HEK293 (cell line): Measurements from ENCODE around the gene VEGFB.

Experiments
- CTCF ChIA-PET: fragments of 350-600 bp; formaldehyde crosslinking; extraction: SDS; loops from one replicate; lab custom pipeline; 2021; ENCODE audit warnings: antibody characterized with exemption; lab: Yijun Ruan, JAX
- POLR2A ChIA-PET: fragments of 300-600 bp; formaldehyde crosslinking; extraction: SDS; loops from one replicate; lab custom pipeline; 2020; ENCODE audit warnings: antibody characterized with exemption, inconsistent platforms; lab: Yijun Ruan, JAX
- H3K27ac ChIP-seq: fragments of 200-500 bp; sonication (Bioruptor generic); 2 replicates; pipeline ENCODE4 v1.5.1; 2014; ENCODE audit warnings: low read depth, low read length, control low read depth, inconsistent platforms; ENCODE audit errors: extremely low read depth
- H3K36me3 ChIP-seq, 2 experiments: fragments of 200-500 bp in 1 of 2; sonication (Bioruptor generic) in 1 of 2; 1 replicate in 1 of 2; 2 replicates in 1 of 2; pipeline ENCODE4 v1.5.1; 2014 to 2017; ENCODE audit warnings: inconsistent platforms in 2 of 2, low read length in 2 of 2; ENCODE audit not compliant: control insufficient read depth in 2 of 2, insufficient read depth in 1 of 2
- H3K4me1 ChIP-seq: fragments of 200-500 bp; sonication (Bioruptor generic); 2 replicates; pipeline ENCODE4 v1.5.1; 2014; ENCODE audit warnings: mild to moderate bottlenecking, low read length, inconsistent platforms; ENCODE audit not compliant: control insufficient read depth, insufficient read depth
- H3K4me3 ChIP-seq: 2 replicates; pipeline ENCODE4 v1.5.1; 2011; ENCODE audit warnings: low read depth, mild to moderate bottlenecking, control low read depth, low read length, moderate library complexity
- H3K9me3 ChIP-seq: fragments of 200-500 bp; sonication (Bioruptor generic); 2 replicates; pipeline ENCODE4 v1.5.1; 2014; ENCODE audit warnings: low read depth, low read length, inconsistent platforms; ENCODE audit not compliant: control insufficient read depth, insufficient read depth
- GLIS1 ChIP-seq: fragments of 450-650 bp; formaldehyde crosslinking; IDR thresholded peaks from 2 replicates; pipeline ENCODE4 v1.5.1; 2016; ENCODE audit warnings: missing biosample characterization, missing genetic modification characterization
- GLIS2 ChIP-seq: fragments of 450-650 bp; formaldehyde crosslinking; IDR thresholded peaks from 2 replicates; pipeline ENCODE4 v1.5.1; 2016; ENCODE audit warnings: missing biosample characterization, missing genetic modification characterization
- KLF9 ChIP-seq: fragments of 450-650 bp; formaldehyde crosslinking; IDR thresholded peaks from 2 replicates; pipeline ENCODE4 v1.5.1; 2016; ENCODE audit warnings: missing biosample characterization, missing genetic modification characterization, low read depth
- SP2 ChIP-seq: fragments of 450-650 bp; formaldehyde crosslinking; IDR thresholded peaks from 2 replicates; pipeline ENCODE4 v1.5.1; 2016; ENCODE audit warnings: missing biosample characterization, missing genetic modification characterization
- SP3 ChIP-seq: fragments of 450-650 bp; formaldehyde crosslinking; IDR thresholded peaks from 2 replicates; pipeline ENCODE4 v1.5.1; 2016; ENCODE audit warnings: missing biosample characterization, missing genetic modification characterization
- TRIM28 ChIP-seq: IDR thresholded peaks from 2 replicates; pipeline ENCODE4 v1.6.1; 2011; ENCODE audit warnings: low read length, control low read depth, borderline replicate concordance
- ZBTB21 ChIP-seq: fragments of 450-650 bp; formaldehyde crosslinking; IDR thresholded peaks from 2 replicates; pipeline ENCODE4 v1.5.1; 2017; ENCODE audit warnings: missing biosample characterization, missing genetic modification characterization
- ZBTB8A ChIP-seq: fragments of 450-650 bp; formaldehyde crosslinking; IDR thresholded peaks from 2 replicates; pipeline ENCODE4 v1.5.1; 2016; ENCODE audit warnings: missing biosample characterization, missing genetic modification characterization
- ZIC2 ChIP-seq: fragments of 450-650 bp; formaldehyde crosslinking; IDR thresholded peaks from 2 replicates; pipeline ENCODE4 v1.5.1; 2016; ENCODE audit warnings: missing biosample characterization, missing genetic modification characterization
- ZNF114 ChIP-seq: fragments of 450-650 bp; formaldehyde crosslinking; IDR thresholded peaks from 2 replicates; pipeline ENCODE4 v1.5.0; 2017; ENCODE audit warnings: missing biosample characterization, missing genetic modification characterization
- ZNF132 ChIP-seq: fragments of 450-650 bp; formaldehyde crosslinking; IDR thresholded peaks from 2 replicates; pipeline ENCODE4 v1.5.1; 2017; ENCODE audit warnings: missing biosample characterization, missing genetic modification characterization, borderline replicate concordance
- ZNF157 ChIP-seq: fragments of 450-650 bp; formaldehyde crosslinking; IDR thresholded peaks from 2 replicates; pipeline ENCODE4 v1.5.1; 2016; ENCODE audit warnings: missing biosample characterization, missing genetic modification characterization
- ZNF174 ChIP-seq: fragments of 450-650 bp; formaldehyde crosslinking; IDR thresholded peaks from 2 replicates; pipeline ENCODE4 v1.5.0; 2017; ENCODE audit warnings: missing biosample characterization, mild to moderate bottlenecking, missing genetic modification characterization
- ZNF175 ChIP-seq: fragments of 450-650 bp; formaldehyde crosslinking; IDR thresholded peaks from 2 replicates; pipeline ENCODE4 v1.5.1; 2016; ENCODE audit warnings: missing biosample characterization, missing genetic modification characterization
- ZNF341 ChIP-seq: fragments of 450-650 bp; formaldehyde crosslinking; IDR thresholded peaks from 2 replicates; pipeline ENCODE4; 2016; ENCODE audit warnings: low read depth, missing biosample characterization, missing genetic modification characterization
- ZNF366 ChIP-seq: fragments of 450-650 bp; formaldehyde crosslinking; conservative IDR thresholded peaks from 2 replicates; pipeline ENCODE4 v1.5.1; 2016; ENCODE audit warnings: missing biosample characterization, missing genetic modification characterization
- ZNF423 ChIP-seq: fragments of 450-650 bp; formaldehyde crosslinking; IDR thresholded peaks from 2 replicates; pipeline ENCODE4 v1.5.1; 2016; ENCODE audit warnings: missing biosample characterization, missing genetic modification characterization
- ZNF549 ChIP-seq: fragments of 450-650 bp; IDR thresholded peaks from 2 replicates; pipeline ENCODE4 v1.5.1; 2018; ENCODE audit warnings: missing biosample characterization, missing genetic modification characterization, mild to moderate bottlenecking, inconsistent platforms, moderate library complexity
- ZNF670 ChIP-seq: fragments of 450-650 bp; formaldehyde crosslinking; IDR thresholded peaks from 2 replicates; pipeline ENCODE4 v1.5.1; 2016; ENCODE audit warnings: missing biosample characterization, missing genetic modification characterization, low read depth
- ZNF707 ChIP-seq: fragments of 450-650 bp; formaldehyde crosslinking; IDR thresholded peaks from 2 replicates; pipeline ENCODE4 v1.5.1; 2016; ENCODE audit warnings: missing biosample characterization, missing genetic modification characterization
- ZNF747 ChIP-seq: fragments of 450-650 bp; formaldehyde crosslinking; IDR thresholded peaks from 2 replicates; pipeline ENCODE4 v1.5.1; 2016; ENCODE audit warnings: missing biosample characterization, missing genetic modification characterization
- ZNF76 ChIP-seq: fragments of 450-650 bp; formaldehyde crosslinking; IDR thresholded peaks from 2 replicates; pipeline ENCODE4; 2016; ENCODE audit warnings: low read depth, missing biosample characterization, missing genetic modification characterization, borderline replicate concordance
- ZNF777 ChIP-seq: fragments of 450-650 bp; formaldehyde crosslinking; IDR thresholded peaks from 2 replicates; pipeline ENCODE4 v1.5.1; 2017; ENCODE audit warnings: missing biosample characterization, missing genetic modification characterization, borderline replicate concordance
- TF ChIP-seq, protein P1 (sequence below): fragments of 450-650 bp; formaldehyde crosslinking; IDR thresholded peaks from 2 replicates; pipeline ENCODE4 v1.5.1; 2016; ENCODE audit warnings: missing biosample characterization, missing genetic modification characterization
- TF ChIP-seq, protein P2 (sequence below): fragments of 450-650 bp; formaldehyde crosslinking; optimal IDR thresholded peaks from 2 replicates; pipeline ENCODE3; 2016; ENCODE audit warnings: missing biosample characterization, mild to moderate bottlenecking, missing genetic modification characterization
- TF ChIP-seq, protein P3 (sequence below): fragments of 450-650 bp; formaldehyde crosslinking; IDR thresholded peaks from 2 replicates; pipeline ENCODE4 v1.5.1; 2016; ENCODE audit warnings: missing biosample characterization, missing genetic modification characterization
- TF ChIP-seq, protein P4 (sequence below): fragments of 450-650 bp; formaldehyde crosslinking; IDR thresholded peaks from 2 replicates; pipeline ENCODE4 v1.5.1; 2016; ENCODE audit warnings: missing biosample characterization, missing genetic modification characterization
- TF ChIP-seq, protein P5 (sequence below): fragments of 450-650 bp; formaldehyde crosslinking; IDR thresholded peaks from 2 replicates; pipeline ENCODE4 v1.5.1; 2017; ENCODE audit warnings: missing biosample characterization, missing genetic modification characterization

Gene VEGFB

DNA sequence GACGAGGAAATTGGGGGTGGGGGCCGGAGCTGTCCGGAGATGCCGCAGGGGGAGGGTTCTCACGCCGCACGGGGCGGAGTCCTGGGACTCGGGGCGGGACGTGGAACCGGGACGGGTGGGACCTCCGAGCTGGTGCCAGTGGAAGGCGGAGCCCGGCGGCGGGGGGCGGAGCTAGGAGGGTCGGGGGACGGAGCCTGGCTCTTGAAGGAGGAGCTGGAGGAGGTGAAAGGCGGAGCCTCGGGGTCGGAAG lies 6.8 kb downstream of the VEGFB start (continued):
- TF ChIP-seq, protein P1, sequence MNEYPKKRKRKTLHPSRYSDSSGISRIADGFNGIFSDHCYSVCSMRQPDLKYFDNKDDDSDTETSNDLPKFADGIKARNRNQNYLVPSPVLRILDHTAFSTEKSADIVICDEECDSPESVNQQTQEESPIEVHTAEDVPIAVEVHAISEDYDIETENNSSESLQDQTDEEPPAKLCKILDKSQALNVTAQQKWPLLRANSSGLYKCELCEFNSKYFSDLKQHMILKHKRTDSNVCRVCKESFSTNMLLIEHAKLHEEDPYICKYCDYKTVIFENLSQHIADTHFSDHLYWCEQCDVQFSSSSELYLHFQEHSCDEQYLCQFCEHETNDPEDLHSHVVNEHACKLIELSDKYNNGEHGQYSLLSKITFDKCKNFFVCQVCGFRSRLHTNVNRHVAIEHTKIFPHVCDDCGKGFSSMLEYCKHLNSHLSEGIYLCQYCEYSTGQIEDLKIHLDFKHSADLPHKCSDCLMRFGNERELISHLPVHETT (tag by site-specific recombination), result no peak
- TF ChIP-seq, protein P2, sequence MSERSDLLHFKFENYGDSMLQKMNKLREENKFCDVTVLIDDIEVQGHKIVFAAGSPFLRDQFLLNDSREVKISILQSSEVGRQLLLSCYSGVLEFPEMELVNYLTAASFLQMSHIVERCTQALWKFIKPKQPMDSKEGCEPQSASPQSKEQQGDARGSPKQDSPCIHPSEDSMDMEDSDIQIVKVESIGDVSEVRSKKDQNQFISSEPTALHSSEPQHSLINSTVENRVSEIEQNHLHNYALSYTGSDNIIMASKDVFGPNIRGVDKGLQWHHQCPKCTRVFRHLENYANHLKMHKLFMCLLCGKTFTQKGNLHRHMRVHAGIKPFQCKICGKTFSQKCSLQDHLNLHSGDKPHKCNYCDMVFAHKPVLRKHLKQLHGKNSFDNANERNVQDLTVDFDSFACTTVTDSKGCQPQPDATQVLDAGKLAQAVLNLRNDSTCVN (tag by site-specific recombination), result peak; percentile 56

DNA sequence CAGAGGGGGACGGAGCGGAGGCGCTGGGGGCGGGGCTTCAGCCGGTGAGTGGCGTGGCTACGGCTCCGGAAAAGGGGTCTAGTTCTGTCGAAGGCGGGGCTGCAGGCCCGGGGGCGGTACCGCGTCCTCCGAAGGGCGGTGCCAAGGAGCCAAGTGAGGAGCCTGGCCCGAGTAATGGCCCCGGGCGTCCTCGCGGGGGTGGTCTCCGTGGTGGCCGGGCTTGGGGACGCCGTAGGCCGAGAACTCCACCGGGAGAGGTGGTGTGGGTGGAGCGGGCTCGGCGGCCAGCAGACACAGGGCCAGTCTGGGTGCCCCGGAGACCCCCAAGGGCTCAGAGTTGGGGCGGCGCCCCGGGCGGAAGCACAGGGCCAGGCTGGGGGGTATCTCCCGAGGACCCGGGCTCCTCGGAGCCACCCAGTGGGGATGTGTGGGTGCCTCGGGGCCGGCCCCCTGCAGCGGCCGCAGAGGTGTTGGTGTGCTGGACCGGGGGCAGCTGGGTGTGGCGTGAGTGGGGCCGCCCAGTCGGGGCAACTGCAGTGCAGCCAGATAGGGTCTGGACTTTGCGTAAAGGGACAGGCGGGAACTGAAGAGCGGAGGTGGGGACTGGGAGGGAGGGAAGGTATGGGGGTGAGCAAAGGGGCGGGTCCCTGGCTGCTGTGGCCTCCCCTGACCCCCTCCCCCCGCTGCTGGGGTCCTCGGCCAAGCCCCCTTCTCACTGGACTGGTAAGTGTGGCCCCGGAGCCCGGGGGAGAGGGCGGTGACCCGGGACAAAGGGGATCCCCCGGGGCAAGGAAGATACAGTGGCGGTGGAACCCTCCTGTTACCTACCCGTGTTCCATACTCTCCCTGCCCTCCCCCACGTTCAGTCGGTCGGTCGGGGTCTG lies 7.3 kb downstream of the VEGFB start:
- Histone ChIP-seq H3K9me3 (no peaks in the 10 kb centered on the region), H3K4me3 (peak overlapping the region; percentile 75), H3K27ac (peak overlapping the region; percentile 83; the same call in 1 of the 2 replicates), H3K36me3 (peaks cover 0 to 43% of the 10 kb centered on the region in 2 experiments; a peak in 1 of 3 replicates), H3K4me1 (no peaks in the 10 kb centered on the region)
- POLR2A ChIA-PET, result interaction anchor here (0.7 to 7.2 kb wide), 21 partner anchors 8 to 537 kb away, joined by 3 to 96 read pairs (median 6); partner anchors contain the start of genes BAD, CATSPERZ, ESRRA and NUDT22
- CTCF ChIA-PET, result interaction anchor here (0.6 to 2.2 kb wide), 11 partner anchors 9 to 959 kb away, joined by 3 to 13 read pairs (median 4); no protein-coding TSS in a partner anchor
- TF ChIP-seq ZNF777 (no peak), ZNF132 (tag by site-specific recombination) (no peak), TRIM28 (no peak), ZNF707 (tag by site-specific recombination) (no peak), SP2 (tag by site-specific recombination) (peak; percentile 87), ZNF747 (tag by site-specific recombination) (no peak), ZNF114 (no peak), GLIS2 (tag by site-specific recombination) (peak; percentile 99), ZNF174 (tag by site-specific recombination) (no peak), ZNF423 (tag by site-specific recombination) (peak; percentile 80), ZBTB8A (peak; percentile 36), GLIS1 (peak; percentile 99), SP3 (tag by site-specific recombination) (peak; percentile 67), ZBTB21 (tag by site-specific recombination) (no peak), ZNF549 (no peak), ZIC2 (tag by site-specific recombination) (peak; percentile 74), ZNF341 (tag by site-specific recombination) (peak; percentile 90), ZNF670 (no peak), ZNF157 (tag by site-specific recombination) (no peak), ZNF175 (tag by site-specific recombination) (no peak), ZNF76 (peak; percentile 30; the same call in 1 of the 2 replicates), ZNF366 (peak; percentile 52; the same call in 1 of the 2 replicates), KLF9 (tag by site-specific recombination) (no peak; the same call in none of the 2 replicates)
- TF ChIP-seq, protein P3, sequence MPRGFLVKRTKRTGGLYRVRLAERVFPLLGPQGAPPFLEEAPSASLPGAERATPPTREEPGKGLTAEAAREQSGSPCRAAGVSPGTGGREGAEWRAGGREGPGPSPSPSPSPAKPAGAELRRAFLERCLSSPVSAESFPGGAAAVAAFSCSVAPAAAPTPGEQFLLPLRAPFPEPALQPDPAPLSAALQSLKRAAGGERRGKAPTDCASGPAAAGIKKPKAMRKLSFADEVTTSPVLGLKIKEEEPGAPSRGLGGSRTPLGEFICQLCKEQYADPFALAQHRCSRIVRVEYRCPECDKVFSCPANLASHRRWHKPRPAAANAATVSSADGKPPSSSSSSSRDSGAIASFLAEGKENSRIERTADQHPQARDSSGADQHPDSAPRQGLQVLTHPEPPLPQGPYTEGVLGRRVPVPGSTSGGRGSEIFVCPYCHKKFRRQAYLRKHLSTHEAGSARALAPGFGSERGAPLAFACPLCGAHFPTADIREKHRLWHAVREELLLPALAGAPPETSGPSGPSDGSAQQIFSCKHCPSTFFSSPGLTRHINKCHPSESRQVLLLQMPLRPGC (tag by site-specific recombination), result no peak
- TF ChIP-seq, protein P4, sequence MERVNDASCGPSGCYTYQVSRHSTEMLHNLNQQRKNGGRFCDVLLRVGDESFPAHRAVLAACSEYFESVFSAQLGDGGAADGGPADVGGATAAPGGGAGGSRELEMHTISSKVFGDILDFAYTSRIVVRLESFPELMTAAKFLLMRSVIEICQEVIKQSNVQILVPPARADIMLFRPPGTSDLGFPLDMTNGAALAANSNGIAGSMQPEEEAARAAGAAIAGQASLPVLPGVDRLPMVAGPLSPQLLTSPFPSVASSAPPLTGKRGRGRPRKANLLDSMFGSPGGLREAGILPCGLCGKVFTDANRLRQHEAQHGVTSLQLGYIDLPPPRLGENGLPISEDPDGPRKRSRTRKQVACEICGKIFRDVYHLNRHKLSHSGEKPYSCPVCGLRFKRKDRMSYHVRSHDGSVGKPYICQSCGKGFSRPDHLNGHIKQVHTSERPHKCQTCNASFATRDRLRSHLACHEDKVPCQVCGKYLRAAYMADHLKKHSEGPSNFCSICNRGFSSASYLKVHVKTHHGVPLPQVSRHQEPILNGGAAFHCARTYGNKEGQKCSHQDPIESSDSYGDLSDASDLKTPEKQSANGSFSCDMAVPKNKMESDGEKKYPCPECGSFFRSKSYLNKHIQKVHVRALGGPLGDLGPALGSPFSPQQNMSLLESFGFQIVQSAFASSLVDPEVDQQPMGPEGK (tag by site-specific recombination), result peak; percentile 76
- TF ChIP-seq, protein P5, sequence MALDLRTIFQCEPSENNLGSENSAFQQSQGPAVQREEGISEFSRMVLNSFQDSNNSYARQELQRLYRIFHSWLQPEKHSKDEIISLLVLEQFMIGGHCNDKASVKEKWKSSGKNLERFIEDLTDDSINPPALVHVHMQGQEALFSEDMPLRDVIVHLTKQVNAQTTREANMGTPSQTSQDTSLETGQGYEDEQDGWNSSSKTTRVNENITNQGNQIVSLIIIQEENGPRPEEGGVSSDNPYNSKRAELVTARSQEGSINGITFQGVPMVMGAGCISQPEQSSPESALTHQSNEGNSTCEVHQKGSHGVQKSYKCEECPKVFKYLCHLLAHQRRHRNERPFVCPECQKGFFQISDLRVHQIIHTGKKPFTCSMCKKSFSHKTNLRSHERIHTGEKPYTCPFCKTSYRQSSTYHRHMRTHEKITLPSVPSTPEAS, result no peak
